ENCODE measurements around the gene RPS6KB1.
"Not testable (repeated sequence)": the region's sequence is repeated elsewhere in the genome, so short reads cannot be mapped to it uniquely, and the experiment has no call there.

Gene RPS6KB1

DNA sequence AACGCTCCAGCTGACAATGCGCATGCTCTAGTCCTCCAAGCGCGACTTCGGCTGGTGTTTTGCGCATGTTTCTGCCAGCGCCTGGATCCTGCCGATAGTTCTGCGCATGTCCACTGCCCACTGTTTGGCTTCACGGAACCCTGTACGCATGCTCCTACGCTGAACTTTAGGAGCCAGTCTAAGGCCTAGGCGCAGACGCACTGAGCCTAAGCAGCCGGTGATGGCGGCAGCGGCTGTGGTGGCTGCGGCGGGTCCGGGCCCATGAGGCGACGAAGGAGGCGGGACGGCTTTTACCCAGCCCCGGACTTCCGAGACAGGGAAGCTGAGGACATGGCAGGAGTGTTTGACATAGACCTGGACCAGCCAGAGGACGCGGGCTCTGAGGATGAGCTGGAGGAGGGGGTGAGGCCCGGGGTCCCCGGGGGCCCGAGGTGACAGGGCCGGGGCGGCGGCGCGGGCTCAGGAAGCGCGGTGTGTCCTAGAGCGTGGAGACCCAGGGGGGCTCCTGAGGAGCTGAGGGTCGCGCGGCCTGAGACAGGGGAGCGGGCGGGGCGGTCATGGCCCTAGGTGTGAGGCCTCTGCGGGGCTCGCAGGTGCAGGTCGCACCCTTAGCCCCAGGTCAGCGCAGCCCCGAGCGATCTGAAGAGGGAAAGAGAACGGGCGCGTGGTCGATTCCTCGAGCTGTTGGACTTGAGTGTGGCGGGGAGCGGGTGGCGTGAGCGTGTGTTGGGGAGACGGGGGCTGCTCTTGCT lies at the start of gene RPS6KB1, which contains the start of gene TUBD1:
Gene RPS6KB1 (plus strand): TSS at position 198 of the 752 bp plus-strand sequence. CDS start 64 bp downstream, at position 262.
Gene TUBD1 (minus strand): TSS at position 20 of the 752 bp plus-strand sequence. CDS start 1,941 bp downstream, outside the sequence.
- DNase-seq: peak; percentile 88

GRCh38 chr17:59844884-59845594 lies 47.9 kb upstream of the RPS6KB1 start:
- DNase-seq: no peak

GRCh38 chr17:59845595-59846393 lies 47.1 kb upstream of the RPS6KB1 start:
- DNase-seq: no peak

GRCh38 chr17:59846394-59847165 lies 46.3 kb upstream of the RPS6KB1 start:
- DNase-seq: no peak

- no peak for DNase-seq
Observed at GRCh38 chr17:59848385-59848668, 44.6 kb upstream of the RPS6KB1 start.

- no peak for DNase-seq
Observed at GRCh38 chr17:59848778-59849177, 44.1 kb upstream of the RPS6KB1 start.

GRCh38 chr17:59850311-59850710 lies 42.6 kb upstream of the RPS6KB1 start:
- DNase-seq: not testable (repeated sequence)

DNA sequence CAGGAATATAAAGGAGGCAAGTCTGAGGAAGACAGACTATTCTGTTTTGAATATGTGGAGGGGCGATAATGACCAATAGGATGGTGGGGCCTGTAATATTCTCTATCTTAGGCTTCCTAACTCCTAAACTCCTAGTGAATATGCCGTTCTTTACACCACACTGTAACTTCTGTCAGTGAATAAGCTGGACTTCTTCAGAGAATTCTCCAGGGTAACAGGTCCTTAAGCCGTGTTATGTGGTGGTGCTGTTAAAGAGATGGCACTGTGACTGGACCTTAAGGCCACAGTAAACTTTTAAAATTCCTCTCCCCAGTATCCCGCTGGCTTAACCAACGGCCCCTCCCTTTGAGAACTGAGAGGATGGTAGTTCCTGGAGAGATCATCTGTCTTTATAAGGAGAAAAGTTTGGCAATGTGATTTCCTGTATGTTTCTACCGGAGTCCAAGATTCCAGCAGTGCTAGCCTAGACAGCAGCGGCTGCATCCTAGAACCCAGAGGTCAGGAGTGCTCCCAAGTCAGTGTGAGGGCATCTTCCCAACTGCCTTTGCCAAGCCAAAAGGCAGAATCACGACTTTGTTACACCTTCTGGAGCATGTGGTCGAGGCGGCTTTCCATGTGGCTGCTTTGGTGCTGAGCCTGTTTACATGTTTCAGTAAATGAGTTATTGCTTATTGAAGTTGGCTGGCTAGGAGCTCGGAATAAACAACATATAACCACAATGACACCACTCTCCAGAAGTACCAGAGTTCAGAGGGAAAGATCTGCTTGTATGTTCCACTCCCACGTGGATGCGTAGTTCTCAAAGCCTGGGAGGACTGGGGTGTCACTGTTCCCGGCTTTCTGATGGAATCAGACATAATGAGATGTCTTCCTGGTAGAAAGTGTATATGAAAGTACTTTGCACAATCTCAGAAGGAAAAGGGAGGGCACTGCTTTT lies 41.2 kb upstream of the RPS6KB1 start:
- DNase-seq: no peak

DNA sequence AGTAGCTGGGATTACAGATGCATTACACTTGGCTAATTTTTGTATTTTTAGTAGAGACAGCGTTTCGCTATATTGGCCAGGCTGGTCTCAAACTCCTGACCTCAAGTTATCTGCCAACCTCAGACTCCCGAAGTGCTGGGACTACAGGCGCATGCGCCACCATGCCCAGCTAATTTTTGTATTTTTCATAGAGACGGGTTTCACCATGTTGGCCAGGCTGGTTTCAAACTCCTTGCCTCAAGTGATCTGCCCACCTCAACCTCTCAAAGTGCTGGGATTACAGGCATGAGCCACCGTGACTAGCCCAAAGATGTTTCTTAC lies 40.1 kb upstream of the RPS6KB1 start:
- not testable (repeated sequence) for DNase-seq

GRCh38 chr17:59853168-59853918 lies 39.6 kb upstream of the RPS6KB1 start:
- DNase-seq: no peak

- not testable (repeated sequence) for DNase-seq
Observed at GRCh38 chr17:59853919-59854729, 38.8 kb upstream of the RPS6KB1 start.

DNA sequence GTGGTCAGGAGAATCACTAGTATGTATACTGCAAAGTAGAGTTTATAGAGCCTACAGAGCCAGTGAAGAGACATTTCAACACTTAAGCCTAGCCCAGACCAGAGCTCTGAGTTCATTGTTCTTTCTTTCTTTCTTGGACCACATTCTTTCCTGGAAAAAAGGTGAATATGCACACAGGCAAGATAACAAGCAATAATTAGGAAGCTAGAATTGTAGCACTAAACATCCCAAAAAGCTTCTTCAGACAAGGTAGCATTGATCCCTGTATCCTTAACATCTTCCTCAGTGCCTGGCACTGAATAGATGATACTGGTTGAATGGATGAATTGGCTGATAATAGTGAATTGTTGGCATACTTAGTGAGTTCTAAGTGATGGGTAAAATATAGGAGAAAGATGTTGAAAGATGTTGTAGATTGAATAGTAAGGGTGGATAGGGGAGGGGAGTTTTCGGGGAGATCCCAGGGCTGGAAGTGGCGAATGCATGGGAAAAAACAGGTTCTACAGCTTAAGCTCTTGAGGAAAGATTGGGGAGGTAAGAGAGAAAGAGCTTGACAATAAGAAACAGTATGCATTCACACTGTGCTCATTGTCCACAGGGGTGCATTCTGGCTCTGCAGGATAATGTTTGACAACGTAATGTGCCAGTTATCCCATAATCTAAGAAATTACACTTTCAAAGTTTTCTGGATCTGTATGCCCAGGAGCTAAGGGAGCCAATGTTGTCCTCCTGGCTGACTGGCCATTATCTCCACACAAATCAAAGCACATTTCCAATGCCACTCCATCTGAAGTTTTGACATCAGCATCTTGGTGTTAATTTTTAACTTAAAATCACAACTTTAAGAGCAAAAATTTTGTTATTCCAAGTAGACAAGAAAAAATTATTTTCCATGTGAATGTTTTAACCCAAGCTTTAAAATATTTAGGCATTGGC lies 35.8 kb upstream of the RPS6KB1 start:
- DNase-seq: no peak

GRCh38 chr17:59858167-59858816 lies 34.6 kb upstream of the RPS6KB1 start:
- DNase-seq: no peak

DNA sequence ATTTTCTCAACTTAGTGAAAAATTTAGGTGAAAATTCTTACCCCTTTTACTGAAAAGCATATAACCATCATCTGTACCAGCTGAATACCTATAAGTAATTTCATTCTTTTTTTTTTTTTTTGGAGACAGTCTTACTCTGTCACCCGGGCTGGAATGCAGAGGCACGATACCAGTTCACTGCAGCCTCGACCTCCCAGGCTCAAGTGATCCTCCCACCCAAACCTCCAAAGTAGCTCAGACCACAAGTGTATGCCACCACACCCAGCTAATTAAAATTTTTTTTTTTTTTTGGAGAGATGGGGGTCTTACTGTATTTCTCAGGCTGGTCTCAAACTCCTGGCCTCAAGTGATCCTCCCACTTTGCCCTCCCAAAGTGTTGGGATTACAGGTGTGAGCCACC lies 34.0 kb upstream of the RPS6KB1 start:
- no peak for DNase-seq

DNA sequence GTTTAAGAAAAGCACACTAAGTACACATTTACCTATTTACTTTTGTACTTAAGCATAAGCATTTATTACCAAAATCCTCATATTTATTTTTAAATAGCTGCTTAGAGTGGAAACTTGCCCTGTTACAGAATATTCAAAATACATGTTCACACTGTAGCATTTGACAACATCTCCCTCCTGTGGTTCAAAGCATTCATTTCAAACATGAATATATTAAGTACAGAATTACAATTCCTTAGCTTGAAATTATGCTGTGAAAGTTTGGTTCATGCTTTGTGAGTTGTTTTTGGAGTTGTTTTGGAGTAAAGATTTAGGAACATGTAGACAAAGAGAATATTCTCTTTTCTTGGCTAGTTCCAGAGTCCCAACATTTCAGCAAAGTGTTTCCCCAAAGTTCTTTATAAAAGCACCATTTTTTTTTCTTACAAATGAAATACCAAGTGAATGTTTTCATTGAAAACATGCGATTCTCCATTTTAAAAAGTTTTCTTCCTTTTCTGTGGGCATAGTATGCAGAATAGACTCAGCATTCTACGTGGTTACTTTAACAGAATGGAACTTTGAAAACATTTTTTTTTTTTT lies 33.4 kb upstream of the RPS6KB1 start:
- no peak for DNase-seq

- DNase-seq: no peak
Observed at GRCh38 chr17:59863616-59864015, 29.3 kb upstream of the RPS6KB1 start.

DNA sequence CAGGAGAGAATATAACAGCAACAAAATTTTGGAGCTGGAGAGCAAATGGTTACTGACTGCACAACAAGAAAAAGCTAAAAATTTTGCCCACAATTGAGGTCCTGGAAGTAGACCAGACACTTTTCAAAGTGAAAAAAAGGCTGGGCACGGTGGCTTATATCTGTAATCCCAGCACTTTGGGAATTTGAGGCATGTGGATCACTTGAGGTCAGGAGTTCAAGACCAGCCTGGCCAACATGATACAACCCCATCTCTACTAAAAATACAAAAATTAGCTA lies 23.0 kb upstream of the RPS6KB1 start:
- no peak for DNase-seq

DNA sequence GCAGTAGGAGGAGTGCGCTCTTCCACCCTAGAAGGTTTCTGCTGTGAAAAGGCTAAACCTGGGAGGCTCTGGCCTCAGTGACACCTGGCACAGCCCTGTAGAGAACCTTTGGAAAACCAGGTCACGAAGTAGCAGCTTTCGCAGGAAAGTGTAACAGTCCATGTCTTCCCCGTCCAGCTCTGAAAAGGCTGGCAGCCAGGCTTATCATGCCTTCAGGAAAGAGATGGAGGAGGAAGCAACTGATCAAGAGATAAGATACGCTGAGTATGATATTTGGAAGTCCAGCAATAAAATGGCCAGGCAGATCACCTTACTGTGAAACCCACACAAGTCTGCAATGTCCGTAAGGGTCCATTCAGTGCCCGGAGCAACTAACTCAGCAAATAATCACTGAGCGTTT lies 22.4 kb upstream of the RPS6KB1 start:
- no peak for DNase-seq
